ENCODE measurements around the gene TBCK. TPM values are rescaled to one million over a fixed set of nuclear protein-coding genes. Genes with fewer than 3 reads are reported as not detected.

Gene TBCK
- total RNA-seq, 1 donor from 2014 or later = 28.2 TPM

DNA sequence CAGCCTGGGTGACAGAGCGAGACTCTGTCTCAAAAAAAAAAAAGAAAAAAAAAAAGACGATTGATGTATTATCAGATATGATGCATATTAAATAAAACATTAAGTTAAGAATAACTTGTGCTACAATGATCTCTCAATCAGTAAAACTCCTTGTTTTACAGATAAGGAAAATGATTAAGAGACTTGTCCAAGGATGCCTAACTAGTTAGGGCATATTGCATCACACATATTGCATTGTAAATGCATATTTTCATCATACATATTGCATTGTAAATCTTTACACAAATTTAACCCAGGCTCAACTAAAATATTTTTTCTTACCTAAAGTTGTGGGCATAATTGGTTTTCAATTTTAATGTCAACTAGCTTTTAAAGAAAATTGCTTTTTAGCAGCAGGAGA lies 26.3 kb downstream of the TBCK start:
- Mint-ChIP-seq H3K9me3 (ENCODE audit: low read depth) (no peaks in the 10 kb centered on the region), H3K4me1 (ENCODE audit: low read depth) (peaks cover 8% of the 10 kb centered on the region), H3K27me3 (ENCODE audit: low read depth) (no peaks in the 10 kb centered on the region), H3K27ac (ENCODE audit: unreplicated experiment) (no peak overlapping the region), H3K4me3 (ENCODE audit: unreplicated experiment) (no peak overlapping the region), H3K36me3 (ENCODE audit: low read depth) (peaks cover 5% of the 10 kb centered on the region)
- no peak for TF ChIP-seq CTCF (IDR thresholded peaks at IDR 0.05)
- no peak for DNase-seq (ENCODE audit: low spot score)

DNA sequence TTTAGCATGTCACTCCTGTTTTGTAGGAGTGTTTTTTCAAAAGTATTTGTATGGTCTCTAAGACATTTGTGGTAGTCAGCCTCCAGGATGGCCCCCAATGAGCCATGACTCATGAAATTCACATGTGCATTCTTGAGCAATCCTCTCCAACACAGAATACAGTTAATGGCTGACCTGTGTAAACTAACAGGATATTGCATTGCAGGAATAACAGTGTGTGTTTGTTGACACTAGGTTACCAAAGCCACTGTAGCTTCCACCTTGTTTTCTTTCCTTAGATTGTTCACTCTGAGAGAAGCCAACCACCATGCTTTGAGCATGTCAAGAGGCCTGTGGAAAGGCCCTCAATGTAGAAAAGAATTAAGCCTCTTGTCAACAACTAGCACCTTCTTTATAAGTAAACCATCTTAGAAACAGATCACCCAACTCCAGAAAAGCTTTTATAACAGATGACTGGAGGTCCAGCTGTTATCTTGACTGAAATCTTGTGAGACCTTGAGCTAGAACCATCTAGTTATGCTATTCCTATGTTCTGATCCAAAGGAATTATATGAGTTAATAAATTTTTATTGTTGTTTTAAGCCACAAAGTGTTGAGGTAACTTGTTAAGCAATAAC lies 28.5 kb downstream of the TBCK start:
- H3K4me3 Mint-ChIP-seq (ENCODE audit: unreplicated experiment) = no peak overlapping the region
- H3K36me3 Mint-ChIP-seq (ENCODE audit: low read depth) = peaks cover 5% of the 10 kb centered on the region
- no peaks in the 10 kb centered on the region for H3K27me3 Mint-ChIP-seq (ENCODE audit: low read depth)
- H3K9me3 Mint-ChIP-seq (ENCODE audit: low read depth) = no peaks in the 10 kb centered on the region
- TF ChIP-seq CTCF (IDR thresholded peaks at IDR 0.05) = no peak
- H3K4me1 Mint-ChIP-seq (ENCODE audit: low read depth) = peaks cover 8% of the 10 kb centered on the region
- no peak for DNase-seq (ENCODE audit: low spot score)
- H3K27ac Mint-ChIP-seq (ENCODE audit: unreplicated experiment) = peak overlapping the region; percentile 45

DNA sequence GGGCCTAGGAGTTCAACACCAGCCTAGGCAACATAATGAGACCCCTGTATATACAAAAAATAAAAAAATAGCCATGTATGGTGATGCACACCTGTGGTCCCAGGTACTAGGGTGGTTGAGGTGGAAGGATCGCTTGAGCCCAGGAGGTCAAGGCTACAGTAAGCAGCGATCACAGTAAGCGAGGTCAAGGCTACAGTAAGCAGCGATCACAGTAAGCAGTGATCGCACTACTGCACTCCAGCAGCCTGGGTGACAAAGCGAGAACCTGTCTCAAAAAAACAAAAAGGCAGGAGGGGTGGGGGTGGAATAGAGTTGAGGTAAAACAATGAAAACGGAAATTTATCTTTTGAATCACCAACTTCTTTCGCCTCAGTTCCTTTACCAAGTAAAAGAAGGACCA lies 29.4 kb downstream of the TBCK start:
- Mint-ChIP-seq H3K36me3 (ENCODE audit: low read depth) (peaks cover 9% of the 10 kb centered on the region), H3K27ac (ENCODE audit: unreplicated experiment) (no peak overlapping the region), H3K4me3 (ENCODE audit: unreplicated experiment) (no peak overlapping the region), H3K9me3 (ENCODE audit: low read depth) (peaks cover 5% of the 10 kb centered on the region), H3K27me3 (ENCODE audit: low read depth) (no peaks in the 10 kb centered on the region), H3K4me1 (ENCODE audit: low read depth) (peaks cover 8% of the 10 kb centered on the region)
- no peak for DNase-seq (ENCODE audit: low spot score)
- no peak for TF ChIP-seq CTCF (IDR thresholded peaks at IDR 0.05)

GRCh38 chr4:106284227-106284626 lies 31.8 kb downstream of the TBCK start:
- TF ChIP-seq CTCF (IDR thresholded peaks at IDR 0.05) = no peak

DNA sequence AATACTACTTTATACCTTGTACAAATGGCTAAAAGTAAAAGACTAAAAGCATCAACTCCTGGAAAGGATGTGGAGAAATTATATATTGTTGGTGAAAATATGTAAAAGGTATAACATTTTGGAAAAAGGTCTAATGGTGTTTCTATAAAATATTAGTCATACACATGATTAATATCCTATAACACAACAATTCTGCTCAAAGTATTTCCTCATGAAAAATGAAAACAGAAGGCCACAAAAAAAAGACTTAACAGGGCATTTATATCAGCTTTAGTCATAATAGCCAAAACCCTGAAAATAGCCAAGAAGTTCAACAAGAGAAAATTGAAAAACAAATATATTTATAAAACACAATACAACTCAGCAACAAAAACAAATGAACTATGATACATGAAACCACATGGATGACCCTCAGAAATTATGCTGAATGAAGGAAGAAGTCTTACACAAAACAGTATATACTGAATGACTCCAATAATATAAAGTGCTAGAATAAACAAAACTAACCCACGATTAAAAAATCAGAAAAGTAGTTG lies 38.8 kb downstream of the TBCK start:
- TF ChIP-seq CTCF (IDR thresholded peaks at IDR 0.05) = no peak
- Mint-ChIP-seq H3K36me3 (ENCODE audit: low read depth) (peaks cover 6% of the 10 kb centered on the region), H3K27ac (ENCODE audit: unreplicated experiment) (no peak overlapping the region), H3K27me3 (ENCODE audit: low read depth) (no peaks in the 10 kb centered on the region), H3K9me3 (ENCODE audit: low read depth) (peaks cover 10% of the 10 kb centered on the region), H3K4me3 (ENCODE audit: unreplicated experiment) (no peak overlapping the region), H3K4me1 (ENCODE audit: low read depth) (peaks cover 25% of the 10 kb centered on the region)
- DNase-seq (ENCODE audit: low spot score) = no peak

More at GRCh38 chr4:106284227-106284626, 31.8 kb downstream of the TBCK start:
- H3K9me3 Mint-ChIP-seq (ENCODE audit: low read depth) = peaks cover 7% of the 10 kb centered on the region
- no peaks in the 10 kb centered on the region for H3K27me3 Mint-ChIP-seq (ENCODE audit: low read depth)
- peaks cover 8% of the 10 kb centered on the region for H3K4me1 Mint-ChIP-seq (ENCODE audit: low read depth)
- no peak overlapping the region for H3K4me3 Mint-ChIP-seq (ENCODE audit: unreplicated experiment)
- no peak for DNase-seq (ENCODE audit: low spot score)
- H3K27ac Mint-ChIP-seq (ENCODE audit: unreplicated experiment) = no peak overlapping the region
- peaks cover 9% of the 10 kb centered on the region for H3K36me3 Mint-ChIP-seq (ENCODE audit: low read depth)

All from chondrocyte (in vitro differentiated cells).